HG03095 (cell line): ENCODE measurements around the gene ZNF358.
"Not testable (repeated sequence)": the region's sequence is repeated elsewhere in the genome, so short reads cannot be mapped to it uniquely, and the experiment has no call there.

ENCODE experiments used
- ATAC-seq: cut with Tn5 transposase; IDR thresholded peaks from one replicate; pipeline ENCODE4 v1.9.1; 2021; ENCODE audit warnings: moderate library complexity; ENCODE audit not compliant: unreplicated experiment

ZNF358 gene

GRCh38 chr19:7535047-7535997 is 19.4 kb downstream of the ZNF358 start, which contains the start of gene PNPLA6:
TSS of gene PNPLA6 (plus strand) at chr19:7535717. CDS start at chr19:7535789, 72 bp downstream.
- ATAC-seq = peak; percentile 62

- ATAC-seq = no peak
These were observed 20.2 kb downstream of the ZNF358 start for GRCh38 chr19:7535998-7536695.

- not testable (repeated sequence) for ATAC-seq
These were observed 23.1 kb downstream of the ZNF358 start for GRCh38 chr19:7538990-7539389.

DNA sequence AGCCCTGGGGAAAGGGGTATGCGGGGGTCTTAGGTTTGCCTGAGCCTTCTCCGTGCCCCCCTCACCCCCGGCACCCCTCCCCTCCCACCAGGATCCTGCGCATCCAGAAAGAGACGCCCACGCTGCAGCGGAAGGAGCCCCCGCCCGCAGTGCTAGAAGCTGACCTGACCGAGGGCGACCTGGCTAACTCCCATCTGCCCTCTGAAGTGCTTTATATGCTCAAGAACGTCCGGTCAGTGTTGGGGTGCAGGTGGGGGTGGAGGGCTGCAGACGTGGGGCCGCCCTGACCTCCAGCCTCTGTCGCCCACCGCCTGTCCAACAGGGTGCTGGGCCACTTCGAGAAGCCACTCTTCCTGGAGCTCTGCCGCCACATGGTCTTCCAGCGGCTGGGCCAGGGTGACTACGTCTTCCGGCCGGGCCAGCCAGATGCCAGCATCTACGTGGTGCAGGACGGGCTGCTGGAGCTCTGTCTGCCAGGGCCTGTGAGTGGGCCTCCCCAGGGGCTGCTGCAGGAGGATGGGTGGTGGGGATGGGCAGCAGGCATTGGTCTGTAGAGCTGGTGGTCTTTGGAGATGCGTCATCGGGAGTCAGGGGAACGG is 24.0 kb downstream of the ZNF358 start:
- no peak for ATAC-seq

- no peak for ATAC-seq
These were observed 25.0 kb downstream of the ZNF358 start for GRCh38 chr19:7540761-7541474.

DNA sequence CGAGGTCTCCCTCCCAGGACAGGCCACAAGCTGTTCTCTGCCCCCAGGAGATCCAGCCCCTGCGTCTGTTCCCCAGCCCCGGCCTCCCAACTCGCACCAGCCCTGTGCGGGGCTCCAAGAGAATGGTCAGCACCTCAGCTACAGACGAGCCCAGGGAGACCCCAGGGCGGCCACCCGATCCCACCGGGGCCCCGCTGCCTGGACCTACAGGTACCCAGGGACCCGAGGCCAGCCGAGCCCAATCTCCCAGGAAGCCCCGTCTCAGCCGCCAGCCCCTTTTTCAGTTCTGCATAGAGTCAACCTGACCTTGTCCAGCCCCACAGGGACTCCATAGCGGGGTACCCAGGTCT is 25.5 kb downstream of the ZNF358 start:
- ATAC-seq = no peak

DNA sequence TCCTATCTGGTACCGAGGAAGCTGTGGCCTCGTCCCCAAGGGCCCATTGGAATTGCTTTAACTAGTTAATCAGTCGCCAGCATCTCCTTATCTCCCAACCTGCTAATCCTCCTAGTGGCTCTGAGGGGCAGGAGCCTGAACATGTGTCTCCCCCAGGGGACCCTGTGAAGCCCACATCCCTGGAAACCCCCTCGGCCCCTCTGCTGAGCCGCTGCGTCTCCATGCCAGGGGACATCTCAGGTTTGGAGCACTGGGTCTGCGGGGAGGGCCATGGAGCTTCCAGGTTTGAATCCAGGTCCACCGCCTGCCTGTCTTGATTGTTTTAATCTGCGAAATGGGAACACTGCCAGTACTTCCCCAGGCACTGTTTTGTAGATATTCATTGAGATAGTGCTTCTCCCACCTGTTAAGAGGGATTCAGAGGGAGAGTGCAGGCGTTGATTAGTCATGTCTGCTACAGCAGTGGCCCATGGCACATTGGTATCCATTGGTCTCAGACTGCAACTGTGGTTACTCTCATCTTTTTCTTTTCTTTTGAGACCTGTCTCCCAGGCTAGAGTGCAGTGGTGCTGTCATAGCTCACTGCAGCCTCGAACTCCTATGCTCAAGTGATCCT is 26.0 kb downstream of the ZNF358 start:
- ATAC-seq = no peak

DNA sequence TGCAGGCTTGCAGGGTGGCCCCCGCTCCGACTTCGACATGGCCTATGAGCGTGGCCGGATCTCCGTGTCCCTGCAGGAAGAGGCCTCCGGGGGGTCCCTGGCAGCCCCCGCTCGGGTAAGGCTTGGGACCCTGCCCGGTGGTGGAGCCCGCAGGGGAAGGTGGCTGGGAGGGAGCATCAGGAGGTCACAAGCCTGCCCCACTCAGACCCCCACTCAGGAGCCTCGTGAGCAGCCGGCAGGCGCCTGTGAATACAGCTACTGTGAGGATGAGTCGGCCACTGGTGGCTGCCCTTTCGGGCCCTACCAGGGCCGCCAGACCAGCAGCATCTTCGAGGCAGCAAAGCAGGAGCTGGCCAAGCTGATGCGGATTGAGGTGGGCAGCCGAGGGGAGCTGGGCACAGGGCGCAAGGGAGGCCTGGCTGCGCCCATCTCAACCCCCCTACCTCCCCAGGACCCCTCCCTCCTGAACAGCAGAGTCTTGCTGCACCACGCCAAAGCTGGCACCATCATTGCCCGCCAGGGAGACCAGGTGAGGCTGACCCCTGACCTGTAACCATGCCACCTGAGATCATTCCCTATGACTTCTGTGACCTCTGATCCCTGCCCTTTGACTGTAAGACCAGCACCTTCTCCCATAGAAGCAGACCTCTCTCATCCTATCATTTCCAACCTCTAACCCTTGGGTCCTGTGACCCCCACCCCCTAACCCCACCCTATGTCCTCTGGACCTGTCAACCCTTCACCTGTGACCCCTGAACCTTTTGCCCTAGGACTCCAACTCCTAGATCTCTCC is 26.8 kb downstream of the ZNF358 start:
- ATAC-seq = no peak

DNA sequence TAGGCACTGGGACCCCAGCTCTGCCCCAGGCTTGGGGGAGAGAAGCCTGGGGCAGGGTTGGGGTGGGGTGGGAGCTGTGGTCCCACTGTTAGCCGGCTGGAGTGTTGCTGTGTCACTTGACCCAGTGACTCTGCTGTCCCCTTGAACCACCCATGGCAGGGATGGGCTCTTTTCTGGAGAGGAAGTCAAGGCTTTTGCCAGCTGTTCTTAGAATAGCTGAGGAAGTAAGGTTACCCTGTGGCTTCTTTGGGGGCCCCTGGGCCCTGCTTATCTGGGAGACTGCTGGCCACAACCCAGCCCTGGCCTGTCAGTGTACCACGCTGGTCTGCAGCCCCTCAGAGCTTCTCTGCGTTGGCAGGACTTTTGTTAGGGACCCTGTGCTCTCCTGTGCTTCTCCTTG is 28.7 kb downstream of the ZNF358 start:
- ATAC-seq = no peak

DNA sequence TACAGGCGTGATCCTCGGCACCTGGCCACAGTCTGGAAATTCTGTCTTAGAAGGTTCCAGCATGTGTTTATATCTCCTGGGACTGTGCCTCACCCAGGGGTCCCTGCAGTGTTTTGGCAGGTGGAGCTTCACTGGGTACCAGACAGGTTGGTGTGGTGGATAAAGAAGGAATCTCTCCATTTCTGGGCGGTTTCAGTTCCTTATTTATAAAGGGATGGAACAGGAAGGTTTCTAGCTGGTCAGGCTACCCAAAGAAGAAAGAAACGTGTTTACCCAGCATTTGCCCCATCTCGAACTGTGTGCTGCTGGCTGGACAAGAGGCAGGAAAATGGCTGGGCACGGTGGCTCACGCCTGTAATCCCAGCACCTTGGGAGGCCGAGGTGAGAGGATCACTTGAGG is 29.4 kb downstream of the ZNF358 start:
- no peak for ATAC-seq

GRCh38 chr19:7545904-7546303 is 30.0 kb downstream of the ZNF358 start:
- no peak for ATAC-seq

GRCh38 chr19:7547159-7547558 is 31.3 kb downstream of the ZNF358 start:
- ATAC-seq = no peak

GRCh38 chr19:7549429-7550148 is 33.7 kb downstream of the ZNF358 start:
- no peak for ATAC-seq

DNA sequence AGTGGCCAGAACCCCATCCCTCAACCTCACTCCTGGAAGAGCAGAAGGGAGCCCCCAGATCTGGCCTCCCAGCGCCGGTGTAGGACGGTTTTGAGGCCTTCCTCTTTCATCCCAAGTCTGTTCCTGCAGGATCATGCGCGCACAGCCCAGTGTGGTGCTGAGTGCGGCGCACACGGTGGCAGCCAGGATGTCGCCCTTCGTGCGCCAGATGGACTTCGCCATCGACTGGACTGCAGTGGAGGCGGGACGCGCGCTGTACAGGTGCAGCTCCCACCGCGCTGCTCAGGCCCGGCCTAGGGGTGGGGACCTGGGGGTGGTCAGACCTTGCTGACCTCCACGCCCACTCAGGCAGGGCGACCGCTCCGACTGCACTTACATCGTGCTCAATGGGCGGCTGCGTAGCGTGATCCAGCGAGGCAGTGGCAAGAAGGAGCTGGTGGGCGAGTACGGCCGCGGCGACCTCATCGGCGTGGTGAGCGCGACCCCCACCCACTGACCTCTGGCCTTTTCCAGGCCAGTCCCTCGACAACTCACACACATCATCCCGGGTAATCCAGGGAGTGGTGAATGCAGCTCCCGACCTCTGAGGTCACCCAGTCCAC is 34.4 kb downstream of the ZNF358 start:
- no peak for ATAC-seq

GRCh38 chr19:7550987-7551761 is 35.3 kb downstream of the ZNF358 start:
- no peak for ATAC-seq

DNA sequence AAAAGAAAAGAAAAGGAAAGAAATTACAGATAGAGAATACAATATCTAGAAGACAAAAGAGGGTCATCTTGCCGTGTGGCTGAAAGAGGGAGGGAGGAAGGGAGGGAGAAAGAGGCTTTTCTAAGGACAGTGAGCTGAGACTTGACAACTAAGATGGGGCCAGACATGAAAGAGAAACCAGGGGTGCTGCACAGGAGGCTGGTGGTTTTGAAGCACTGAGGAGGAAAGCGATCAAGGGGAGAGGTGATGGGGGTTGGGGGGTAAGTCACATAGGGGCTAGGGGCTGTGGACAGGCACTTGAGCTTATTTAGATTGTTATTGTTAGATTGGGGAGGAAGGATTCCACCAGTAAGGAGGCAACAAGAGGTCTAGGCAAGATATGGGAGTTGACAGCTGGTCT is 36.9 kb downstream of the ZNF358 start:
- no peak for ATAC-seq

- ATAC-seq = no peak
These were observed 38.7 kb downstream of the ZNF358 start for GRCh38 chr19:7554565-7554964.
